ENCODE results near the gene RSAD1.

RSAD1 gene

GRCh38 chr17:50483266-50483665 lies 4.6 kb downstream of the RSAD1 start:
- H3K27me3 ChIP-seq (ENCODE audit: insufficient read depth, low read length), result no peaks in the 10 kb centered on the region
- no peak overlapping the region for H3K4me3 ChIP-seq (ENCODE audit: low read length)
- peaks cover 34% of the 10 kb centered on the region for H3K36me3 ChIP-seq (ENCODE audit: insufficient read depth, low read length)
- WGBS, result 97% methylated on average over 5 of the region's 5 CpGs
- H3K9me3 ChIP-seq (ENCODE audit: insufficient read depth, low read depth, low read length), result no peaks in the 10 kb centered on the region
- H3K4me1 ChIP-seq (ENCODE audit: insufficient read depth, low read length), result no peaks in the 10 kb centered on the region
- H3K27ac ChIP-seq (ENCODE audit: low read depth, low read length), result no peak overlapping the region
- H3K9ac ChIP-seq (ENCODE audit: low read depth, low read length), result no peak overlapping the region

- Histone ChIP-seq H3K9me3 (ENCODE audit: insufficient read depth, low read depth, low read length) (no peaks in the 10 kb centered on the region), H3K27ac (ENCODE audit: low read depth, low read length) (no peak overlapping the region), H3K9ac (ENCODE audit: low read depth, low read length) (no peak overlapping the region), H3K27me3 (ENCODE audit: insufficient read depth, low read length) (no peaks in the 10 kb centered on the region), H3K4me1 (ENCODE audit: insufficient read depth, low read length) (no peaks in the 10 kb centered on the region), H3K4me3 (ENCODE audit: low read length) (no peak overlapping the region), H3K36me3 (ENCODE audit: insufficient read depth, low read length) (peaks cover 34% of the 10 kb centered on the region)
- 93% methylated on average over 11 of the region's 11 CpGs for WGBS
Observed at GRCh38 chr17:50484386-50485155, 5.9 kb downstream of the RSAD1 start.

- no peaks in the 10 kb centered on the region for H3K4me1 ChIP-seq (ENCODE audit: insufficient read depth, low read length)
- H3K27ac ChIP-seq (ENCODE audit: low read depth, low read length), result no peak overlapping the region
- 92% methylated on average over 17 of the region's 17 CpGs for WGBS
- peaks cover 31% of the 10 kb centered on the region for H3K36me3 ChIP-seq (ENCODE audit: insufficient read depth, low read length)
- H3K9me3 ChIP-seq (ENCODE audit: insufficient read depth, low read depth, low read length), result no peaks in the 10 kb centered on the region
- H3K9ac ChIP-seq (ENCODE audit: low read depth, low read length), result no peak overlapping the region
- no peaks in the 10 kb centered on the region for H3K27me3 ChIP-seq (ENCODE audit: insufficient read depth, low read length)
- no peak overlapping the region for H3K4me3 ChIP-seq (ENCODE audit: low read length)
Observed at GRCh38 chr17:50487213-50488096, 8.8 kb downstream of the RSAD1 start.

GRCh38 chr17:50488880-50489279 lies 10.2 kb downstream of the RSAD1 start:
- peaks cover 23% of the 10 kb centered on the region for H3K36me3 ChIP-seq (ENCODE audit: insufficient read depth, low read length)
- 95% methylated on average over 2 of the region's 2 CpGs for WGBS
- H3K9ac ChIP-seq (ENCODE audit: low read depth, low read length), result no peak overlapping the region
- no peak overlapping the region for H3K4me3 ChIP-seq (ENCODE audit: low read length)
- no peak overlapping the region for H3K27ac ChIP-seq (ENCODE audit: low read depth, low read length)
- H3K9me3 ChIP-seq (ENCODE audit: insufficient read depth, low read depth, low read length), result no peaks in the 10 kb centered on the region
- H3K27me3 ChIP-seq (ENCODE audit: insufficient read depth, low read length), result no peaks in the 10 kb centered on the region
- no peaks in the 10 kb centered on the region for H3K4me1 ChIP-seq (ENCODE audit: insufficient read depth, low read length)

GRCh38 chr17:50491505-50491904 lies 12.8 kb downstream of the RSAD1 start:
- no peak overlapping the region for H3K27ac ChIP-seq (ENCODE audit: low read depth, low read length)
- H3K4me3 ChIP-seq (ENCODE audit: low read length), result no peak overlapping the region
- no peak overlapping the region for H3K9ac ChIP-seq (ENCODE audit: low read depth, low read length)
- no peaks in the 10 kb centered on the region for H3K4me1 ChIP-seq (ENCODE audit: insufficient read depth, low read length)
- 100% methylated on average over 1 of the region's 1 CpG for WGBS
- H3K9me3 ChIP-seq (ENCODE audit: insufficient read depth, low read depth, low read length), result no peaks in the 10 kb centered on the region
- H3K27me3 ChIP-seq (ENCODE audit: insufficient read depth, low read length), result no peaks in the 10 kb centered on the region
- H3K36me3 ChIP-seq (ENCODE audit: insufficient read depth, low read length), result no peaks in the 10 kb centered on the region

- H3K9ac ChIP-seq (ENCODE audit: low read depth, low read length), result no peak overlapping the region
- no peak overlapping the region for H3K27ac ChIP-seq (ENCODE audit: low read depth, low read length)
- no peaks in the 10 kb centered on the region for H3K4me1 ChIP-seq (ENCODE audit: insufficient read depth, low read length)
- H3K36me3 ChIP-seq (ENCODE audit: insufficient read depth, low read length), result no peaks in the 10 kb centered on the region
- 98% methylated on average over 5 of the region's 8 CpGs for WGBS
- H3K4me3 ChIP-seq (ENCODE audit: low read length), result no peak overlapping the region
- no peaks in the 10 kb centered on the region for H3K9me3 ChIP-seq (ENCODE audit: insufficient read depth, low read depth, low read length)
- no peaks in the 10 kb centered on the region for H3K27me3 ChIP-seq (ENCODE audit: insufficient read depth, low read length)
Observed at GRCh38 chr17:50492214-50492613, 13.6 kb downstream of the RSAD1 start.

- H3K9ac ChIP-seq (ENCODE audit: low read depth, low read length), result no peak overlapping the region
- 72% methylated on average over 3 of the region's 3 CpGs for WGBS
- H3K27ac ChIP-seq (ENCODE audit: low read depth, low read length), result no peak overlapping the region
- H3K36me3 ChIP-seq (ENCODE audit: insufficient read depth, low read length), result no peaks in the 10 kb centered on the region
- H3K27me3 ChIP-seq (ENCODE audit: insufficient read depth, low read length), result no peaks in the 10 kb centered on the region
- no peaks in the 10 kb centered on the region for H3K4me1 ChIP-seq (ENCODE audit: insufficient read depth, low read length)
- no peak overlapping the region for H3K4me3 ChIP-seq (ENCODE audit: low read length)
- H3K9me3 ChIP-seq (ENCODE audit: insufficient read depth, low read depth, low read length), result no peaks in the 10 kb centered on the region
Observed at GRCh38 chr17:50493744-50494143, 15.1 kb downstream of the RSAD1 start.

- Histone ChIP-seq H3K4me1 (ENCODE audit: insufficient read depth, low read length) (no peaks in the 10 kb centered on the region), H3K4me3 (ENCODE audit: low read length) (no peak overlapping the region), H3K27me3 (ENCODE audit: insufficient read depth, low read length) (no peaks in the 10 kb centered on the region), H3K9ac (ENCODE audit: low read depth, low read length) (no peak overlapping the region), H3K36me3 (ENCODE audit: insufficient read depth, low read length) (no peaks in the 10 kb centered on the region), H3K27ac (ENCODE audit: low read depth, low read length) (no peak overlapping the region), H3K9me3 (ENCODE audit: insufficient read depth, low read depth, low read length) (no peaks in the 10 kb centered on the region)
- WGBS, result 88% methylated on average over 8 of the region's 8 CpGs
Observed at GRCh38 chr17:50495217-50495823, 16.7 kb downstream of the RSAD1 start.

- Histone ChIP-seq H3K9ac (ENCODE audit: low read depth, low read length) (no peak overlapping the region), H3K4me1 (ENCODE audit: insufficient read depth, low read length) (no peaks in the 10 kb centered on the region), H3K9me3 (ENCODE audit: insufficient read depth, low read depth, low read length) (no peaks in the 10 kb centered on the region), H3K27me3 (ENCODE audit: insufficient read depth, low read length) (no peaks in the 10 kb centered on the region), H3K4me3 (ENCODE audit: low read length) (no peak overlapping the region), H3K36me3 (ENCODE audit: insufficient read depth, low read length) (no peaks in the 10 kb centered on the region), H3K27ac (ENCODE audit: low read depth, low read length) (no peak overlapping the region)
- WGBS, result 92% methylated on average over 8 of the region's 8 CpGs
Observed at GRCh38 chr17:50495918-50496317, 17.3 kb downstream of the RSAD1 start.

- no peaks in the 10 kb centered on the region for H3K9me3 ChIP-seq (ENCODE audit: insufficient read depth, low read depth, low read length)
- no peak overlapping the region for H3K4me3 ChIP-seq (ENCODE audit: low read length)
- H3K9ac ChIP-seq (ENCODE audit: low read depth, low read length), result no peak overlapping the region
- 0 out of 2 replicates have a peak, but pooled peaks cover under 1% of the 10 kb centered on the region for H3K4me1 ChIP-seq (ENCODE audit: insufficient read depth, low read length)
- no peaks in the 10 kb centered on the region for H3K27me3 ChIP-seq (ENCODE audit: insufficient read depth, low read length)
- no peak overlapping the region for H3K27ac ChIP-seq (ENCODE audit: low read depth, low read length)
- no peaks in the 10 kb centered on the region for H3K36me3 ChIP-seq (ENCODE audit: insufficient read depth, low read length)
- 76% methylated on average over 7 of the region's 7 CpGs for WGBS
Observed at GRCh38 chr17:50498021-50498874, 19.6 kb downstream of the RSAD1 start.

All from HUES64 (cell line).